Fibroblast of skin of back (primary cell): ENCODE results near the gene TMX1.
A peak's percentile ranks its signal among the peaks of the same experiment; 100 is the strongest.

ENCODE experiments used
- DNase-seq: peaks from one replicate; pipeline ENCODE4 v3.0.0-alpha.2; 2013

The TMX1 gene

GRCh38 chr14:51242545-51243490 lies 2.8 kb downstream of the TMX1 start:
- no peak for DNase-seq

GRCh38 chr14:51244591-51244990 lies 4.5 kb downstream of the TMX1 start:
- DNase-seq: no peak

- DNase-seq: no peak
Observed at GRCh38 chr14:51246032-51246431, 6.0 kb downstream of the TMX1 start.

- DNase-seq: no peak
Observed at GRCh38 chr14:51248016-51248987, 8.3 kb downstream of the TMX1 start.

GRCh38 chr14:51251486-51251885 lies 11.4 kb downstream of the TMX1 start:
- DNase-seq: no peak

- no peak for DNase-seq
Observed at GRCh38 chr14:51253880-51254279, 13.8 kb downstream of the TMX1 start.

GRCh38 chr14:51258280-51258679 lies 18.2 kb downstream of the TMX1 start:
- no peak for DNase-seq

- DNase-seq: no peak
Observed at GRCh38 chr14:51258788-51259187, 18.7 kb downstream of the TMX1 start.

GRCh38 chr14:51260225-51260624 lies 20.2 kb downstream of the TMX1 start:
- no peak for DNase-seq

- no peak for DNase-seq
Observed at GRCh38 chr14:51261151-51261550, 21.1 kb downstream of the TMX1 start.

- no peak for DNase-seq
Observed at GRCh38 chr14:51262868-51263267, 22.8 kb downstream of the TMX1 start.

- DNase-seq: no peak
Observed at GRCh38 chr14:51269634-51270033, 29.6 kb downstream of the TMX1 start.

GRCh38 chr14:51276605-51277004 lies 36.6 kb downstream of the TMX1 start:
- no peak for DNase-seq

- no peak for DNase-seq
Observed at GRCh38 chr14:51277753-51278415, 37.8 kb downstream of the TMX1 start.

GRCh38 chr14:51282517-51282916 lies 42.5 kb downstream of the TMX1 start:
- no peak for DNase-seq

GRCh38 chr14:51283402-51284085 lies 43.5 kb downstream of the TMX1 start:
- peak; percentile 88 for DNase-seq

- DNase-seq: peak; percentile 31
Observed at GRCh38 chr14:51284241-51284640, 44.2 kb downstream of the TMX1 start.

GRCh38 chr14:51285120-51285519 lies 45.1 kb downstream of the TMX1 start:
- DNase-seq: no peak

- peak; percentile 65 for DNase-seq
Observed at GRCh38 chr14:51289169-51289568, 49.1 kb downstream of the TMX1 start.

- DNase-seq: no peak
Observed at GRCh38 chr14:51290132-51290531, 50.1 kb downstream of the TMX1 start.

GRCh38 chr14:51291016-51291415 lies 51.0 kb downstream of the TMX1 start:
- no peak for DNase-seq
